Measurements from ENCODE around the gene LCE2C.
A peak's percentile ranks its signal among the peaks of the same experiment; 100 is the strongest.
"Not testable (repeated sequence)": the region's sequence is repeated elsewhere in the genome, so short reads cannot be mapped to it uniquely, and the experiment has no call there.

The LCE2C gene

GRCh38 chr1:152674983-152675382, at the start of gene LCE2C:
LCE2C (plus strand) TSS chr1:152675279; CDS start chr1:152676016, 737 bp downstream.
- not testable (repeated sequence) for DNase-seq

GRCh38 chr1:152626744-152627143, 48.3 kb upstream of the LCE2C start:
- no peak for DNase-seq

GRCh38 chr1:152630596-152630995, 44.5 kb upstream of the LCE2C start:
- DNase-seq = no peak

- DNase-seq = no peak
These were observed 34.7 kb upstream of the LCE2C start for GRCh38 chr1:152640351-152640750.

GRCh38 chr1:152643945-152644344, 31.1 kb upstream of the LCE2C start:
- DNase-seq = no peak

- DNase-seq = no peak
These were observed 29.9 kb upstream of the LCE2C start for GRCh38 chr1:152645146-152645545.

GRCh38 chr1:152646656-152647055, 28.4 kb upstream of the LCE2C start:
- DNase-seq = no peak

- peak; percentile 39 for DNase-seq
These were observed 21.0 kb upstream of the LCE2C start for GRCh38 chr1:152654110-152654509.

GRCh38 chr1:152656459-152656858, 18.6 kb upstream of the LCE2C start:
- no peak for DNase-seq

GRCh38 chr1:152657677-152658076, 17.4 kb upstream of the LCE2C start:
- DNase-seq = no peak

GRCh38 chr1:152658649-152659048, 16.4 kb upstream of the LCE2C start:
- DNase-seq = no peak

GRCh38 chr1:152663098-152663497, 12.0 kb upstream of the LCE2C start, which contains the start of gene LCE2D:
LCE2D (plus strand) TSS chr1:152663380; CDS start chr1:152664106, 726 bp downstream.
- no peak for DNase-seq

GRCh38 chr1:152666171-152666570, 8.9 kb upstream of the LCE2C start:
- not testable (repeated sequence) for DNase-seq

GRCh38 chr1:152667648-152668047, 7.4 kb upstream of the LCE2C start:
- no peak for DNase-seq

- no peak for DNase-seq
These were observed 2.1 kb upstream of the LCE2C start for GRCh38 chr1:152673016-152673415.

- no peak for DNase-seq
These were observed 4.4 kb downstream of the LCE2C start for GRCh38 chr1:152679459-152679858.

GRCh38 chr1:152681616-152682015, 6.5 kb downstream of the LCE2C start:
- DNase-seq = no peak

- no peak for DNase-seq
These were observed 8.8 kb downstream of the LCE2C start for GRCh38 chr1:152683846-152684245.

- DNase-seq = not testable (repeated sequence)
These were observed 10.7 kb downstream of the LCE2C start, which contains the start of gene LCE2B for GRCh38 chr1:152685823-152686222. LCE2B (plus strand) TSS chr1:152686123; CDS start chr1:152686844, 721 bp downstream.

- no peak for DNase-seq
These were observed 22.9 kb downstream of the LCE2C start, which contains the start of gene LCE2A for GRCh38 chr1:152697701-152698600. LCE2A (plus strand) TSS chr1:152698345; CDS start chr1:152698902, 557 bp downstream.

GRCh38 chr1:152699746-152700145, 24.7 kb downstream of the LCE2C start:
- no peak for DNase-seq

- no peak for DNase-seq
These were observed 32.8 kb downstream of the LCE2C start, which contains the start of gene LCE4A for GRCh38 chr1:152707860-152708259. LCE4A (plus strand) TSS chr1:152708160; CDS start chr1:152709076, 916 bp downstream.

- DNase-seq = no peak
These were observed 43.2 kb downstream of the LCE2C start for GRCh38 chr1:152718238-152718637.

GRCh38 chr1:152725261-152725660, 50.2 kb downstream of the LCE2C start:
- no peak for DNase-seq

Data from NCI-H1436 (cell line).